SW 1271 (cell line): ENCODE measurements around the gene MAP4K4.

Experiments used
- DNase-seq, 2 experiments: peaks; one replicate each; lab custom pipeline; 2025; lab: John Stamatoyannopoulos, UW

The MAP4K4 gene

DNA sequence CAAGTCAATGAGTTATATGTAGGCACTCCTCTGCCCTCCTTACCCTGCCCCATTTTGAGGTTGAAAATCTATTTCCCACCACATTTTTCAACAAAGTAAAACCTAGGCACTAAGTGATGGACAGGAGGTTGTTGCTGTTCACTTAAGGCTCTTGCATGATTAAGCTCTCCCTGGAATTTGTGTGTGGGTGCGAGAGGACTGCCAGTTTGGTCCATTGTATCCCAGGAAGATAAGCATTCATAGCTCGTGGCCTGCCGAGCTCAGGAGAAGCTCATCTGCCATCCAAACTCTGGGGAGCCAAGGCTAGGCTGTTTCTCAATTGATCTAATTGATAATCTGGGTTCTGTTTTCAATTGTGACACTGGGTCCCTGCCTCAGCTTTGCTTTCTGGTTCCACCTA is 4.7 kb upstream of the MAP4K4 start:
- DNase-seq = no peak

DNA sequence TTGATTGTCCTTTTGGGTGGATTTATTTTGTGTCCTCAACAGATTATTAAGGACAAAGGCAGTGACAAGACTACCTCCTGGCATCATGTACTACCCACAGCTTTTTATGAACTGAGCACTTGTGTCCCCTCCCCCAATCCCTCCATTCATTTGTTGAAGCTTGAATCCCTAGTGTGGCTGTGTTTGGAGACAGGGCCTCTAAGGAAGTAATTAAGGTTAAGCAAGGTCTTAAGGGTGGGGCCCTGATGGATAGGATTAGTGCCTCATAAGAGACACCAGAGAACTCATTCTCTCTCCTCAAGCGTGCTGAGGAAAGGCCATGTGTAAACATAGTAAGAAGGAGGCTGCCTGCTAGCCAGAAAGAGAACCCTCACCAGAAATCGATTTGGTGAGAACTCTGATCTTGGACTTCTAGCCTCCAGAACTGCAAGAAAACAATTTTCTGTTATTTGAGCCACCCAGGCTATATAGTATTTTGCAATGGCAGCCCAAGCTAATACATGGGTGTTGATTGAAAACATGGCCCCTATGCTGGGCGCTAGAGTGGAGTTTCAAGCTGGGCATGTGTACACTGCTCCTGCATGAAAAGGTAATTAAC is 3.4 kb upstream of the MAP4K4 start:
- DNase-seq = no peak

DNA sequence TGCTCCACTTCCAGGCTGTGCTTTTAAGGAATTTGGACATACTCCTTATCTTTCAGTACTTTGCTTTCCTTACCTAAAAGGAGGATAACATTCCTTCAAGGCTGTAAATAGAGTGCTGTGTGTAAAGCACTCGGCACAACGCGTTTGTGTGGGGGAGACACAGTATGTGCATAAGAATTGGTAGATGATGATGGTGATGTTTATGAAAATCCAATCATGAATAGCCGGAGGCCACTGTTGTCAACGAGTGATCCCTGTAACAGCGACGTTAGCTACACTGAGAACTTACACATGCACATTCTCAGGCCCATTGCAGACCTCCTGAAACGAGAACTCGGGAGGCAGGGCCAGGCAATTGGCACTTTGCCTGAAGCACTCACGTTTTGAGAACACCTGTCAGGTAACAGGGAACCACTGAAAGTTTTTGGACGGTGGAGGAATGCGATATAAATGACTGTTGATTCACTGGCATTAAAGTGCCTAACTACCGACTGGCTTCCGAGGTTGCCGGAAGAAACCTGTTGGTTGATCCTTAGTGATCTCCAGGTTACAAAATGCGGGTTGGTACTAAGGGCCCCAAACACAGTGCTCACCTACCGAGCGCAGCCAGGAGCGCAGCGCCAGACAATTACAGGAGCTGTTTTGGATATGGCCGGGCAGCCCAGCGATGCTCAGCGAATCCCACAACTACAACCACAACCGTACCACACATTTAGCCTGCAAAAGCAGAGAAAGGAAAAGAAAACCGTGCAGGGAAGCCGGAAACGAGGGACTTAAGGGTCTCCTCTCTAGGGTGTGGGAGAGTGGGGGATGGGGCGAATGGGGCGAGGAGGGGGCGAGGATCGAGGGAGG is 1.0 kb upstream of the MAP4K4 start:
- DNase-seq = no peak

DNA sequence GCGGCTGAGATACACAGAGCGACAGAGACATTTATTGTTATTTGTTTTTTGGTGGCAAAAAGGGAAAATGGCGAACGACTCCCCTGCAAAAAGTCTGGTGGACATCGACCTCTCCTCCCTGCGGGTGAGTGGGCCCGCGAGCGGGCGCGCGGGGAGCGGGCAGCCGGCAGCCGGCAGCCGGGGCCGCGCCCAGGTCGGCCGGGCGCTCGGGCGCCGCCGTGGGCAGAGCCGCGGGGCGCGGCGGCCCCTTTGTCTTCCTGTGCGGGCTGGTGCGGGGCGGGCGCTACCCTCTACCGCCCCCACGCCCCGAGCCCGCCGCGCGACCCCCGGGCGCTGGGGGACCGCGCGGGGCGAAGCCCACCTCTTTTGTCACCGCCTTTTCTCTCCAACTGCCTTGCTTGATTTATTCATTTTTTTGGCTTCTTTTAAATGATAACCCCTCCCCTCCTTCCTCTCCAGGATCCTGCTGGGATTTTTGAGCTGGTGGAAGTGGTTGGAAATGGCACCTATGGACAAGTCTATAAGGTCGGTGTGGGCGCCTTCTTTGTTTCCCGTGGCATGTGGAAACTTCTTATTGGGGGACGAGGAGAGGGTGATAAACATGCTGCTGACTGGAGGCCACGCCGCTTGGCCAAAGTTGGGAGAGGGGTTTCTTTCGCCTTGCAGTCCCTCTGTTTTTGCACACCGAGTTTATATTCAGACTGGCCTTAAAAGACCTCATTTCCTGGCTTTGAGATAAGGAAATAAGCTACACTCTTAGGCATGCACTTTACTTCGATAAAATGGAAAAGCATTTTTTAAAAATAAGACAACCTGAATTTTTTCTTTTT is 722 bp downstream of the MAP4K4 start:
- DNase-seq = peak in 1 of 2 experiments; percentile 53

DNA sequence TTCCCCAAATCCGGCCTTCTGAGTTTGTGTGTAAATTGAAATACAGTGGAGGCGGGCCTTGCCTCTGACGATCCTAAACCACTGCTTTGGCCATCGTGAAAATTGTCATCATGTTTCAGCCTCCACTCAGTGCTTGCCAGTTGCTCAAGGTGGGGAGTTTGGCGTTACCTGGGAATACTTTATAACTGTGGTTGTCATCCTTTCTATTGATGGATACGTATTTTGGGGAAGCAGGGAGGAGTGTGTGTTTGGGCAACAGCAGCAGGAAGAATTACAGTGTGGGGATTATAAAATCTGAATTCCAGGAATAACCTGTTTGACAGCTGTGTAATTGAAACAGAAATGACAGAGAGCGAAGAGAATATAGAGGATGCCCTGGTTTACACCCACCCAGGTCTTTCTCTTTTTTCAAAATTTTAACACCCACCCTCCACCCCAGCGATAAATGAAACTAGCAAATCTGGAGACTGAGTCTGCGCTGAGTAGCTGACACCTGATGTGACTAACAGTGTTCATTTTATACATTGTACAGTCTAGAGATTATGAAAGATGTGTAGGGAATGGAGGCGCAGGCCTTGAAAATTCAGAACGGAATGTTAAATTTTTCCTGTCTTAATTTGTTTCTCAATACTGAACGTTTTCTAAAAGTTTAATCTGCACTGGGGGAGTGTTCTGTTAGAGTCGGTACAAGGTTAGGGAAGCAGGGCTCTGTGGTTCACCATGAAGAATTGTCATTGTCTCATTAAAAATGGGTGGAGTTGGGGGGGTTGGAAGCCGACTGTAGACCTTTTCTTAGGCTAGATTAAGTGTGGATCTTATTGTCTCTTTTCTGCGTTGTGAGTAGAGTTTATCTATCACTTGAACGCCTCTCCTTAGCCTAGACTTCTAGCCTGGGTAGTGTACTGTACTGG is 1.6 kb downstream of the MAP4K4 start:
- no peak for DNase-seq

DNA sequence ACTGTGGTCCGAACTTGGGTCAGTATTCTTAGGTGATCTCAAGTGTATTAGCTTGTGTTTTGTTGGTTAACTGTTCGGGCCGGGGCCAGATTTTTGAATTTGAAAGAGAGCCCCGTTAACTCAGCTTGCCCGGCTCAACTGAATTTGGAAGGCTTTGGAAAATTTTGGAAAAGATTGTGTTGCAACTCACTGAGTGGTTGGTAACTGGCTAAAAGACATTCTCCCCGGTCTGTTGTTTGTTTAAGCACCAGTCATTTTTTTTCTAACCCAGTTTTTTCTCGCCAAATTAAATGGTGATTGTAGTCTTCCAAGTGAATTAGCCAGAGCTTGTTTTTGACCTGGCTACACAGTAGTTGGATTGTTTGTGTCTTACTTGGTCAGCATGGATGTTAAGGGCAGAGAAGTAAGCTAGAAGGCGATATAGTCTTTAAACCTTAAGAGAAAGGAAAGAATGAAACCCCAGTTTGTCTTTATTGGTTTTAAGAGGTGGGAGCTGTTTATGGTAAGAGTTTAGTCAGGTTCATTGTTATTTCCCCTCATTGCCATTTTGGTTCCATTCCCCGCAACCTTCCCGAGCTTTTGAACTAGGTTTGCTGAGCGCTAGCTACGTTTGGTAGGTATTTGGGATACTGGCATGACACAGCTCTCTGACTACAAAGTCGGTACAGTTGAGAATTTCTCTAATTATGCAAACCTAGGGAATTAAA is 2.4 kb downstream of the MAP4K4 start:
- DNase-seq = no peak

DNA sequence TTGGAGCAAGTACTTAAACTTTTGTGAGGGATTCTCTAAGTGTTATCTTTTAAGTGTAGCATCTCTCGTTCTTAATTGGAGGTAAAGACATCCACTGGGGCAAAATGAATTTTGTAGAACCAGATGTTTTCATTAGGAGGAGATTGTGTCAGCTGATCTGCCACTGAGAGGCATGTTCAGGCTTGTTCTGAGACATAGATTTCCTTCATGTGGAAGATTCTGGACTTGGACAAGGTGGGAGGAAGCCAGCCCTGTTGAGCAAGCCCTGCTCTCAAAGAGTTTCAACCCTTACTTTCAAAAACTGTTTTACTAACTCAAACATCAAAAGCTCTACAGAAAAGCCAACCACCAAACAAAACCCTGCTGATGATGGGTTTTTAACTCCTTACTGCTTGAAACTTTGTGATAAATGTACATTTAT is 6.5 kb downstream of the MAP4K4 start:
- DNase-seq = no peak

DNA sequence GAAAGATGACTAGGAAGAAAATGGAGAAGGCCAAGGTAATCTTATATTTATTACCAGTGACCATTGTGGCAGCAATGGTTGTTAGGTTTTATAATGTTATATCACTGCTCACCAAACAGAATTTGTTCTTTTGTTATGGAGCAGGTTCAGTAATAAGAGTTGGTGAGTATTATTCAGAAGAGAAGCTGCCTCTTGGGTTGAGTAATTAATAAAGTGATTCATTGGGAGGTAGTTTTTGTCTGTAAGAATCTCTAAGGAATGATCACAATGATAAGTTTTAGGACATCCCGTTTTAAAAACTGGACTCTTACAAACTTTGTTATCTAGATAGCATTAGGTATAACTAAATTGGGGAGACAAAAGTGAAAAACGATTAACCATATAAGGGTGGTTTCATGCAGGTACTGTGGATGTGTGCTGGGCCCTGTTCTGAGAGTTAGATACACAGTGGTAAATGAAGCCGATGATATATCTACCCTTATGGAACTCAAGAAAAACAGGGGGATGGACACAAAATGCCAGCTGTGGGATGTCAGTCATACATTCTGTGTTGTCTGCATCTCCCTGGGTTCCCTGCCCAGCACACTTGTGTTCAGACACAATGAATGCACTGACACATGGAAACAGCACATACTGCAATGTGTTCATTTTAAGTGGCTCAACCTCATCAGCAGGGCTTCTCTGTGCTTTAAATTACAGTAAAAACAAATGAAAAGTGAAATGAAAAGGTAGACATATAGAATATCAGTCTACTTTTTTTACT is 7.5 kb downstream of the MAP4K4 start:
- no peak for DNase-seq

DNA sequence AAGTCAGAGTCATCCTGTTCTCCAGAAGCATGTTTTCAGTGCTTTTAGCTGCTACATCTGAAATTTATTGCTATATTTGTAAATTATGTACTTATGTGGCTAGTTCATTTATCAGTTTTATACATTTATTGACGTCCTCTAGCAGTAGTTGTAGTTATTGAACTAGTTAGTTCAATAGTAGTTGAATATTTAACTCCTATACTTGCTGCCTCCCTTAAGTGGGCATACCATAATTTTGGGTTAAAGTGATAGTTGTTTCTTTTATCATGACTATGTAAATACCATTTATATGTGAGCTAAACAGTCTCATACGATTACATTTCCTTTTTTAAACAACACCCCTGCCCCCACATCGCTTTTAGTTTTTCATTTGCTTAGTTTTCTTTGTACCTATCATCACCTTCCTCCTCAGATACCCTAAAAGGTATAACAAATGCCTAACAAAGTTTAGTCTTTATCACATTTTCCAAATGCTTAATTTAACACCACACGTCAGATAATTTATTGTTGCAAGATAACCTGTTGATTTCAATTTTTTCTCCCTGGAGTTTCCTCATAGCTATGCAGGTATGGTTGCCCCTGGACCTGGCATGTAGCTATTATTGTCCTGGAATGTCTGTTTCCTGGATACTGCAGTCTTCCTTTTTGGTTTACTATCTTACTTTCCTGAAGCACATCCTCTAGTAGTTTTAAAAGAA is 8.8 kb downstream of the MAP4K4 start:
- DNase-seq = no peak

DNA sequence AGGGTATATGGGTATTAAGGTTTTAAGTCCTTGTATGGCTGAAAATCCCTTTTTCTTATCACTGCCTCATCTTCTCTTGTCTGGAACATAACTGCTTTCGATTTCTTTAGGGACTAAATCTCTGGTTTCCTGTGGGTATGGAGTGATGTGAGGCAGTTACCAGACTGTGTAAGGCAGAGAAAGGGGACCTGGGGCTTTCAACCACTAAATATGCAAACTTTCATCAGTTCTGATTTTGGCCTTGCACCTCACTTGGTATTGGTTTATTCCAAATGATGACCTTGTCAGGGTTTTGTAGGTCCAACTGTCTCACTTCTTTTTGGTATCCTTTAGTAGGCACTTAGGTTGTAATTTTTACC is 9.3 kb downstream of the MAP4K4 start:
- DNase-seq = no peak

DNA sequence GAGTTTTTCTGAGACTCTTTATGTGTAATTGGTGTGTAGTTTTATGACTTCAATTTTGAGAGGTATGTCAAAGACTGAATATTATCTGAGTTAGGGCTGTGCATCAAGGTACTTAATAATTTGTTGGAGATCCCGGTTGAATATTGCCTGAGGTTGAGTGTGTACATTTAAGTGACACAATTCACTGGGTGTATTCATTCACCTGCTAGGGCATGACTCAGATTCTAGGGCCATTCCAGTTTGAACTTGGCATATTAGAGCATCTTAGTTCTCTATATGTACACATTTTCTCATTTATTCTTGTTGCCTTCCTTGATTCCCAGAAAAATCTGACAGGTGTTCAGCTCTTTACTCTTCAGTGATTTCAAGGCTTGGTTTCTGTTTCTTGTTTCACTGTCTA is 12.5 kb downstream of the MAP4K4 start:
- no peak for DNase-seq

DNA sequence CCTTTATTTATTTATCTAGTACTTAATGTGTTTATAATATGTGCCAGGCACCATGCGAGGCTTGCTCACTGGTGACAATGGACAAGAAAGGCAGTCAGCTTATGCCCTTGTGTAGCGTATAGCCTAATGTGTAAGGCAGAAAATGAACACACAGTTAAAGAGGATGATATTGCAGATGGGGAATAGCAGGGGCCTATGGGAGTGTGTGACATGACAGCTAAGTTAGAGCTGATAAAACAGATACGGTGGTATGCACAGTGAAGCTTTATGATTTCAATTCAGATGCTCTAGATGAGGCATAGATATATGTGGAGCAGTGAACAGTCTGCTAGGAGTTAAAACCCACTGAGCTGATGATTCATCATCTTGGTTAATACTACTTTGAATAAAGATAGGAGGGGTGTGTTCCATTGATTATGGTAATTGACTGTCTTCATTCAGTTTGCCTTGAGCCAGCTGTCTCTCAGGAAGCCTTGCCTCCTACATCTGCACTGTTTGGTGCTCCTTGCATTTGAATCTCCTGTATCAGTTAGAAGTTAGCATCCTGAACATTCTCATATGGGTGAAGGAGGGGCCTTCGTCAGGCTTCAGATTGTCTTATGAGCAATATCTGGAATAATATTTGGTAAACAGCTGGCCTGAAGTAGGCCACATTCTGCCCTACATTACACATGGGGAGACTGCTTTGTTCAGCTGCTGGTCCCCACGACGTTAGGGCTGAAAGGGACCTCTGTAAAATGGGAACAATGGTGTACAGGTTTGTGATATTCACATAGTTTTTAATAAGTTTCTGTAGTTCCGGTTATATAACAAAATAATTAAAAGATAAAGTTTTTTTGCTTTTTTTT is 13.2 kb downstream of the MAP4K4 start:
- no peak for DNase-seq

DNA sequence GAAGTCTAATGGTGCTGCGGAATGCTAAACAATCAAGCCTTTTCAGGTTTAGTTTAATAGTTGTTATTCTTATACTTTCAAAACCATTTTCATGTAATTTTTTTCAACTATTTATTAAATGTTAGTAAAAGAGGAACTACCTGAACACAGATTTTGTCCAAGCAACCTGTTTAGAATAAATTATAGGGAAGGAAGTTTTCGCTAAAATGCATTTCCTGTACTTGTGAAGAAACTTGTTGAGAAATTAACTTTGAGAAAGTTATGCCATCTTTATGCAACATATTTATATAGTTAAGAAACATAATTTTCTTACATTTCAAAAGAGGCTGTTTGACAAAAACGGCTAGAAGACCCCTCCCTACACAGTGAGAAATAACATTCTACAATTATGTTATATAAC is 16.6 kb downstream of the MAP4K4 start:
- no peak for DNase-seq

DNA sequence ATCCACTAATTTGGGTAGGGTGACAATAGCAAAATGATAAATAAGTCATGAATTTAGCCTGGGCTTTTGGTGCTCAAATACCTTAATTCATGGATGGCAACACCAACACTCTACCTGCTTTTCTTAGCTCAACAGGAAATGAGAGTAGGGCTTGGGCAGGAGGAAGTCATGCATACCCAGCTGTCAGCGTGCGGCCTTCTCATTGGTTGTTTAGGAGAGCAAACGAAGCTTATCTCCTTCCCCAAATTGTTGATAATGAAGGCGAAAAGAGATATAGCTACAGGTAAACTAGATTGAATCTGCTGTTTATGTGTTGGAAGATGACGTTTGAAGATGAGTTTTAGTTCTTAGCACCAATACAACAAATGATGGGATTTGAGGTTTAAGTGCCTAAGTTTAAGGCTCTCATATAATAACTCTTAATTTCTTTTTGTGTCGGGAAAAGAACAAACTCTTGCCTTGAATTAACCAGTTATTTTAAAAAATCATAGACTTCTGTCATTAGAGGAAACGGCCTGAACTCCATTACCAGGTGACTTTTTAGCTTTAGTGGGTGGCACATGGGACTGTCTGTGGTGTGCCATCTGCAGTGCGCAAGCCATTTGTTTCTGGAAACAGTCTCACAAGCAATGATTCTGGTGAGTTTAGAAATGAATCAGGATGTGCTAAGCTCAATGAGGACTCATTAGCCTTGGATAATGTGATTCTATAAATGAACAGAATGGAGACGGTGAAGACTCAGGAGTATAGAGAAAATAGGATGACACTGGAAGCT is 19.8 kb downstream of the MAP4K4 start:
- DNase-seq = no peak

DNA sequence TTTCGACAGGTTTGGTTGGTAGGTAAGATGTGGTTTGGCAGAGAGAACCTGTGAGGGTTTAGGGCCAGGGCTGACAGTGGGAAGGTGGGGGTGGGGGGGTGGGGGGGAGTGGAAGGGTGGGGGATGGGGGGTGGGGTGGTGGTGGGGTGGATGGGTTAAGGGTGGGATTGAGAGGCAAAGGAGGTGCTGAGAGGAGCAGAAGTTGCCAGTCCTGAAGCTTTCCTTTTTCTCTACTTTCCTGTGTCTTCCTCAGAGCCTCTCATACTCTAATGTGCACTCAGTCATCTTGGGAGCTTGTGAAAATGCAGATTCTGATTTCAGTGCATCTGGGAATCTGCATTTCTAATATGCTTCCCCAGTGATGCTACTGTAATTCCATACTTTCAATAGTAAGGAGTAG is 21.0 kb downstream of the MAP4K4 start:
- no peak for DNase-seq

DNA sequence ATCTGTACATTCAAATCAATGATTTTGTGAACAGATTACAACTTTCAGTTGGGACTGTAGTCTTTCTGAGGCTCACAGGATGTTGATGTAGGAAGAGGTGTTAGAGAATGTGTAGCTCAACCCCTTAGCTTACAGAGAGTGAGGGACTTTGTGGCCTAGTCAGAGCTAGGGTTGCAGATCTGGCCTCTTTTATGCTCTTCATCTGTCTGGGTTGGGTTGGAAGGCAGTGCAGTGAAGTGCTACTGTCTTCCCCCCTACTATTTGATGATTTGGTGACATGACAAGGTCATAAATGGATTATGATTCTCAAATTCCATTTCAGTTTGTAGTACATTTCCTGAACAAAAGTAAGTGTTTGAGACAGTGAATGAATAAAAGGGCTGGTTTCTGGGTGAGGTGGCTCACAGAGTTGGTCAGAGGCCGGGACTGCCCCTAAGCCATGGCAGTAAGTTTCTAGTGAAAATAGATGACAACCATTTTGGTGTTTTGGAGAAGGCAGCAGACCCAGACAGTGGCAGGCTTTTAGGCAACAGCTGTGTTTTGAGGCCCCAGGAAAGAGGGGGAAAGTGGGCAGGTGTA is 21.6 kb downstream of the MAP4K4 start:
- DNase-seq = no peak

DNA sequence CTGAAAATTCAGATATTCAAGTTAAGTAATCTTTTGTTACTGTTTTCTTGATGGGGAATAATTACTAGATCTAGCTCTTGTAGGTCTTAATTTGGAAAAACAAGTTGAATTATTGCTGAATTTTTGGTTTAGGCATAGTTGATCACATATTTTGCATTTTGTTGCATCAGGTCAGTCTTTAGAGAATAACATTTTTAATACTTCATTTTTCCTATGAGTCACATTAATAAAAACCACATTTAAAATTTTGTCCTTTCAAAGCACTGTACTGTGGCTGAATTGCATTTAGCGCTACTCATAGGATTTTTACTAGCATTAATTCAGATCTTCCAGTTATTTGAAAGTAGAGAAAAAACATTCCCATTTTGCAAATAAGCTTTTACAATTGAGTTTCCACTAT is 23.2 kb downstream of the MAP4K4 start:
- DNase-seq = no peak

DNA sequence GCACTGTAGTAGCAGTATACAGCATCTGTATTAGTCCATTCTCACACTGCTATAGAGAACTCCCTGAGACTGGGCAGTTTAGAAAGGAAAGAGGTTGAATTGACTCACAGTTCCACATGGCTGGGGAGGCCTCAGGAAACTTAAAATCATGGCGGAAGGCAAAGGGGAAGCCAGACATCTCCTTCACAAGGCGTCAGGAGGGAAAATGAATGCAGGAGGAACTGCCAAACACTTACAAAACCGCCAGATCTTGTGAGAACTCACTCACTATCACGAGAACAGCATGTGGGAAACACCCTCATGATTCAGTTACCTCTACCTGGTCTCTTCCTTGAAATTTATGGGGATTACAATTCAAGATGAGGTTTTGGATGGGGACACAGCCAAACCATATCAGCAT is 25.4 kb downstream of the MAP4K4 start:
- DNase-seq = no peak
